ENCODE measurements around the gene CORT.

DNA sequence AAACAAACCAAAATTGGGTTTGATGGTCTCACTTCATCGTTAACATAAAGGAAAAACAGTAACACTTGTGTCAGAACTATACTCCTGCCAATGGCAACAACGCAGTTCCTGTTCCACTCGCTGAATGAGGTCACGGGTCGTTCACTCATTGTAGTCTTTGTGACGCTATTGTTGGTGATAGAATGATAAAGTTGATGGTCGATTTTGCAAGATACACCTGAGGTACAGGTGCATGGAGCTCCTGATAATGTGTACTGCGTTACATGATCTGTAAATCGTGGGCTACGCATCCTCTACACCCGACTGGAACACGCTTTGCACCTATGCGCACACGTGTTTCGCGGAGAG is 20.0 kb upstream of the CORT start:
- TF ChIP-seq POLR2A (IDR thresholded peaks at IDR 0.05), result no peak
- TF ChIP-seq CTCF (IDR thresholded peaks at IDR 0.05), result no peak
